Neural progenitor cell (in vitro differentiated cells): ENCODE measurements around the gene MGA.

Experiments
- CTCF ChIP-seq: fragments of 200-600 bp; sonication (generic); IDR thresholded peaks from 2 replicates; pipeline ENCODE4 v1.5.1; 2017; ENCODE audit warnings: antibody characterized with exemption, mild to moderate bottlenecking
- EZH2 ChIP-seq: fragments of 200-600 bp; sonication (generic); IDR thresholded peaks from 2 replicates; pipeline ENCODE4 v1.6.1; 2017; ENCODE audit warnings: antibody characterized with exemption, mild to moderate bottlenecking, moderate library complexity

- TF ChIP-seq CTCF (no peak), EZH2 (no peak)
Measured at GRCh38 chr15:41812820-41813375, 152.7 kb downstream of the MGA start.
